KOPT-K1 (cell line): ENCODE results near the gene KCNMA1.

Experiments
- H3K27ac ChIP-seq: fragments of 200-600 bp; sonication (generic); 2 replicates; pipeline ENCODE4 v1.5.1; 2016; ENCODE audit warnings: antibody characterized with exemption, mild to moderate bottlenecking, low read depth, low read length; ENCODE audit not compliant: poor library complexity, severe bottlenecking
- H3K36me3 ChIP-seq: fragments of 200-600 bp; sonication (generic); 2 replicates; pipeline ENCODE4 v1.5.1; 2017; ENCODE audit warnings: antibody characterized with exemption, mild to moderate bottlenecking, low read length, moderate library complexity; ENCODE audit not compliant: insufficient read depth
- H3K9me3 ChIP-seq: fragments of 200-600 bp; sonication (generic); 2 replicates; pipeline ENCODE4 v1.5.1; 2017; ENCODE audit warnings: antibody characterized with exemption, low read length, mild to moderate bottlenecking; ENCODE audit not compliant: insufficient read depth, poor library complexity, severe bottlenecking

The KCNMA1 gene

DNA sequence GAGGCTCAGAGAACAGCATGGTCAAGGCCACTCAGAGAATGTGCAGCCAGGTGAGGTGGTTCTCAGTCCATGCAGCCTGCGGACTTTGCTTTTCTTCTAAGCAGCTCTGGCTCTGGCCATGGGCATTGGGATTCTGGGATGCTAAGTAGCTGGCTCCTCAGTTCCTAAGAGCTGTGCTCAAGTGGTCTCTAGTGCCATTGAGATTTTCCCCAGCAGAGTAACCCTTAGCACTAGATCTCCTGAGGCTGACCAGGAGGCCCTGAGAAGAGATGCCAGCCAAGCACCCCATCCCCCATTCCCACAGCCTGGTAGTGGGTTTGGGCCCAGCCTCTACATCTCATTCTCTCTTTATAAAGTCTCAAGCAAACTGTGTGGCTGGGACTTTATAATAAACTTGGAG lies 77.1 kb downstream of the KCNMA1 start:
- no peak overlapping the region for H3K27ac ChIP-seq
- H3K36me3 ChIP-seq: no peaks in the 10 kb centered on the region
- H3K9me3 ChIP-seq: no peaks in the 10 kb centered on the region

DNA sequence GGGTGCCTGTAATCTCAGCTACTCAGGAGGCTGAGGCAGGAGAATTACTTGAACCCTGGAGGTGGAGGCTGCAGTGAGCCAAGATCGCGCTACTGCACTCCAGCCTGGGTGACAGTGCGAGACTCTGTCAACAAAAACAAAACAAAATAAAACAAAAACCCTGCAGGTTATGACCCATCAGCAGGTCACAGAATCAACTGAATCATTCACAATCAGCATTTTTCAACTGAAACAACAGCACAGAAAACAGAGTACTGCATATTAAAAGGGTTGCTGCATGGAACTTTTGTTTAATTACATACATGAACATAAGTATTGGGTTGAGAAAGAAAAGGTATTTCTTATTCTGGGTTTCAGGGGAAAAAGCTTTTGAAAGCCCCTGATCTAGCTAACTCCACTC lies 77.6 kb downstream of the KCNMA1 start:
- Histone ChIP-seq H3K36me3 (no peaks in the 10 kb centered on the region), H3K9me3 (no peaks in the 10 kb centered on the region), H3K27ac (no peak overlapping the region)

DNA sequence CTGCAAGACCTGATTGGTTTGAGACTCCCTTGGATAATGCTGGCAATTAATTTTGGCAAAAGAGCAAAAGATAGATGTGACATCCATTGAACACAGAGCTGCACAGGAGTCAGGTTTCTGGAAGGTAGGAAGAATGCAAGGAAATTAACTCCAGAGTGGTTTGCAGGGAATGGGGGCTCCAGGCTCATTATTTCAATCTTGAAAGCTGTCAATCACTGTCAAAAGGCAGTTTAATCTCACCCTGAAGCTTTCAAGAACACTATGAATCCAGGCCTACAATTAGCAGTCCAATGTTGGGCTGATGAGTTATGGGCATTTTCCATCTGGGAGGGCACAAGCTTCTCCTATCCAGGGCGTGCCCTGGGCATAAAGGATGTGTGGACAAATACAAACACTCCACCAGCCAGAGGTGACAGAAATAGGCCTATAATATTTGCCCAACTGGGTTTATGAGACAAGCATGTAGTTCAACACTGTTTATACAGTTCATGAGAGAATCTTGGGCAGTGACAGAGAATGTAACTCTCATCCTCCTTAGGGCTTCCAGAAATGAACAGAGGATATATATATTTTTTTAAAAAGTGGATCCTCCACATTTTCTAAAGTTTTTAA lies 80.5 kb downstream of the KCNMA1 start:
- no peaks in the 10 kb centered on the region for H3K9me3 ChIP-seq
- no peak overlapping the region for H3K27ac ChIP-seq
- H3K36me3 ChIP-seq: no peaks in the 10 kb centered on the region

DNA sequence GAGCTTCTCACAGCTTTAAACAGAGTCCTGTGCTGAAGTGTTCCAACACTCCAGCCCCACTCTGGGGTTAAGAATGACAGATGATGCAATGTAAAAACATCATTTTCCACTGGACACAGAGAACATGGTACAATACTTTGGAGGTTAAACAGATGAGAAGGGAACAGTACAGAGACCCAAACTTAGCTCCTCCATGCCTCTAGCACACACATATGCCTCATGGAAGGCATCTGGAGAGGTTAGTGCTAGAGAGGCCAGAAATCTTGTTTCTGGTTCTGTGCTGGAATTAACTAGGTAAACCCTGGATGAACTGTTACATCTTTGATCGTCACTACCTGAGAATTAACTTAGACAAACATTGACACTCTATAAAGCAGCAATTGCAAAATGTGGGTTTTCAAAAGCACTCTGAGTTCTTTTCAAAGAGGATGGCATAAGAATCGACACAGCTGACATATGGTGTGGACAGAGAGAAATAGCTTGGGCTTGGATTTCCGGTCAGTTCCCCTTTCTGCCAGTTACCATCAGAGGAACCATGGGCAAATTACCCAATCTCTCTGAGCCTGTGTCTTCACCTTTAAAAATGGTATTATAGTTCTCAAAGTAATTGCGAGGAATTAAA lies 81.9 kb downstream of the KCNMA1 start:
- H3K36me3 ChIP-seq: no peaks in the 10 kb centered on the region
- H3K9me3 ChIP-seq: no peaks in the 10 kb centered on the region
- no peak overlapping the region for H3K27ac ChIP-seq

DNA sequence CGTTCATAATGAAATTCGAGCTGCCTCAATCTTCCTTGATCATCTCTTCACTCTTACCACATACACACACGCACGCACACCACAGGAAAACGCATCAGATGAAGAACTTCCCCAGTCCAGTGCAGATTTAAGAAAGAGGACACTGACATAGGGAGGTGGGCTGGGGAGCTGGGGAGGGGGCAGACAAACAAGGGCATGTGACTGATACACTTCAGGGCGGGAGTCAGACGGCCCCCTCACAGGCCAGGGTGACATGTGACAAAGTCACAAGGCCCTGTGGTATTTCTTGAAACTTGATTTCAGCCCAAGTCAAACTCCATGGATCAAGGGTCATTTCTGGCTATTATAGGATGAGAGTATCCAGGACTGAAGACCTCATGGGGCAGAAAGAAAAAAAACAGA lies 82.6 kb downstream of the KCNMA1 start:
- Histone ChIP-seq H3K9me3 (no peaks in the 10 kb centered on the region), H3K36me3 (no peaks in the 10 kb centered on the region), H3K27ac (no peak overlapping the region)

DNA sequence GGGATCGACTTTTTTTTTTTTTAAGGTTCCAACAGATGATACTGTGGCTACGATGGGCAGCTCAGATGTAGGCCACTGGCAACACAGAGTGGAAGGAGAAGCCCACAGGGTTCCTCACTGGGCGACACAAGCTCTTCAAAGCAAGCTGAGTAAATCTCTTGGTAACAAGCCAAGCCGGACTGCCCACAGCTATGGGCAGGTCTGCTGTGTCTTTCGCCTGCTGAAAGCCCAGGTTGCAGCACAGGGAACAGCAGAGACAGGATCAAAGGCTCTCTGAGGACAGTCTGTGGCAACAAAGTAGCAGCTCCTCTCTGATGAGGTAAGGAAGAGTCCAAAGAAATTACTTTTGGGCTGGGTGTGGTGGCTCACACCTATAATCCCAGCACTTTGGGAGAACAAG lies 83.6 kb downstream of the KCNMA1 start:
- H3K9me3 ChIP-seq: no peaks in the 10 kb centered on the region
- H3K36me3 ChIP-seq: no peaks in the 10 kb centered on the region
- H3K27ac ChIP-seq: no peak overlapping the region

DNA sequence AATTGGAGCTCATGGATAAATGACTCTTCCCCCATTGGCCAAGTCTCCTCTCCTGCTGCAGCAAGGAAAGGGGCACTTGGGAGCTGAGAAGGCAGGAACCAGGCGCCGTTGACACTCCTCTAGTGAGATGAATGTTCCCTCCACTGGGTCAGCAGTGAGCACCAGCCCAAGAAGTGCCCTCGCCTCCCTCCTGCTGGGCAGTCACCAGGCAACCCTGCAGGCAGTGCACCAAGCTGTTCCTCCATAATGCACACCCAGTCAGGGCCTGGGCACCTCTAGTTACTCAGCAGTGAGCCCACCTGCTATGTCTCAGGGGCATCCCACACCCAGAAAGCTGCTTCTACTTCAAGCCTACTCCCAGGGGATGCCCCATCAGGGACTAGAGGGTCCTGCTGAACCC lies 84.3 kb downstream of the KCNMA1 start:
- Histone ChIP-seq H3K9me3 (no peaks in the 10 kb centered on the region), H3K36me3 (no peaks in the 10 kb centered on the region), H3K27ac (no peak overlapping the region)

DNA sequence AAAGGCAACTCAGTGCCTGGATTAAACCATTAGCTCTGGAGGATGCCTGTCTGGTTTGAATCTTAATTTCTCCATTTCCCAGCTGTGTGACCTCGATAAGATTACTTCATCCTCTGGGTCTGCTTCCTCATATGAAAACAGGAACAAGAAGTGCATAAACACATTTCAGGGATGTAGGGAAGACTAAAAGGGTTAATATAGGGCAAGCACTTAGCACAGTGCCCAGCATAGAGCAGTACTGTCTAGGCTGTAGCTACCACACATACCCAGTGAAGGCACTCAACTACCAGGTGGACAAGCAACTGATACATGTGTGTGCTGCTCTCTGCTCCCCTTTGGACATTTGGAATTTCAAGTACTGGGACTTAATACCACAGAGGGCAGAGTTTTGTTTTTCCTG lies 85.4 kb downstream of the KCNMA1 start:
- Histone ChIP-seq H3K9me3 (no peaks in the 10 kb centered on the region), H3K36me3 (no peaks in the 10 kb centered on the region), H3K27ac (no peak overlapping the region)

DNA sequence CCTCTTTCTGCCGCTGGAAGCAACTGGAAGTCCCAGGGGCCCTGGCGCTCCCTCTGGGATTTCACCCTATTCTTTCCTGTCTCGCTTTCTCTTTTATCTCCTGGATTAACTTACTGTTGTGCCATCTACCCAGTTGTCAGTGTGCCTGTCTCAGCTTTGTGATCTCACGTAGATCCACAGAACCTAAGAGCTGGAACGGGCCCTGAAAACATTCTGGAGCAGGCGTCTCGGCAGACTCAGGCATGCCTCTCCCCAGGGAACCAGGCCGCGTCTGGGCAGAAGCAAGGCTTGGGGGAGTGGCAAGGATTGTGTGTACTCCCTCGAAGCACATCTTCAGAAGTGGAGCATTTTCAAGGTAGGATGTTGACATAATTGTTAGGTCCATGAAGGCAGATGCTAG lies 87.2 kb downstream of the KCNMA1 start:
- Histone ChIP-seq H3K9me3 (no peaks in the 10 kb centered on the region), H3K27ac (no peak overlapping the region), H3K36me3 (no peaks in the 10 kb centered on the region)

DNA sequence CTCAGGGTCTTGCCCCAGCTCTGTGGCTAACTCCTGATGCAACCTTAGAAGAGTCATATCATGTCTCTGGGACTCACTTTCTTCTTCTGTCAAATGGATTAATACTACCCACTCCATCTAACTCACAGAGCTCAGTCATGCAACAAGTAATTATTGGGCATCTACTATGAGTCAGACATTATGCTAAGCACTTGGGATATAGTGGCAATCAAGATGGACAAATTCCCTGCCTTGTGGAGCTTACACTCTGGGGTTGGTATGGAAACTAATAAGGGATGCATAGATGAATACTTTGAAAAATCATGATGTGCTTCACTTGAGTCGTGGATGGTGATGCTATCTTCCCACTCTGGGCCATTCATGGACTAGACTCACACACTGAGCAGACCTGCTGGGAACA lies 88.9 kb downstream of the KCNMA1 start:
- Histone ChIP-seq H3K36me3 (no peaks in the 10 kb centered on the region), H3K9me3 (no peaks in the 10 kb centered on the region), H3K27ac (no peak overlapping the region)

DNA sequence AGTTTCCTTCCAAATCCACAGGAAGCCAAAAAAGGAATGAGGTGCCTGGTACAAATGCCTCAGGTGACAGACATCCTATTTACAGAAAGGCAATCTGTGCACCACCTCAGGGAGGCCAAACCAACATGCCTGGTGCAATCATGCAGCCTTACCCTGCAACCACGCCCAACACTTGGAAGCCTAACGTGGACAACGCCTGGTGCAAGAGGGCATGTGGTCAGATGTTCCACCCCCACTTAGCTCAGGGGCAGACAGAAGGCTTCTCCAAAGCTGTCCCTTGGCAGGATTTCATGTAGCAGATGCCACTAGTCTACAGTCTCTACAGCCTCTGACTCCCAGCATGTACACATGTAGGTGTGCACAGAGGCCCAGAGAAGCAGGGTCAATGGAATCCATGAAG lies 89.5 kb downstream of the KCNMA1 start:
- no peak overlapping the region for H3K27ac ChIP-seq
- H3K36me3 ChIP-seq: no peaks in the 10 kb centered on the region
- no peaks in the 10 kb centered on the region for H3K9me3 ChIP-seq

DNA sequence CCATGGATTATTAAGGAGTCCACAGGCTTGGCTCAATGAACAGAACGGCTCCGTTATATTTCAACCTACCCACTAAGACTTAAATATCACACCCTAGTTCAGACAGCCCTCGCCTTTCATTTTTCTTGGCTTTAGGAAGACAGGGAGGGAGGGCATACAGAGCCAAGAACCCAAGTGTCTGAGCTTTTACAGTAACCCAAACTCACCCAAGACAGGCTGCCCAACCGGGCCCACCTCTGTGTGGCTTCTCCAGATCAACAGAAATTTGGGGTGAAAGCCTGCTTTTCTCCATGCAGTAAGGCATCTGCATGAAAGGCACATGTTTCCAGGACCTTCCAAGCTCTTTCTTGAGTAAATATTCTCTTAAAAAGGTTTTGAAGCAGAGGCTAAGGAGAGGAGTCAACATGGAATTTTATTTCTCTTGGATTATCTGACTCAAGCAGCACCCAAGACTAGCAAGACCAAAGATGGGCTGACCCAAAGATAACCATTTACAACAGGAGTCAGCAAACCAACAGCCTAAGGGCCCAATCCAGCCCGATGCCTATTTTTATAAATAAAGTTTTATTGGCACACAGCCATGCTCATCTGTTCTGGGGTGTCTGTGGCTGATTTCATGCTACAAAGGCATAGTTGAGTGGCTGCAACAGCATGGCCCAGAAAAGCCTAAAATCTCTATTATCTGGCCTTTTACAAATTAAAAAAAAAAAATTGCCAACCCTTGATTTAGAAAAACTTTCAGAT lies 90.1 kb downstream of the KCNMA1 start:
- Histone ChIP-seq H3K27ac (no peak overlapping the region), H3K9me3 (no peaks in the 10 kb centered on the region), H3K36me3 (no peaks in the 10 kb centered on the region)

DNA sequence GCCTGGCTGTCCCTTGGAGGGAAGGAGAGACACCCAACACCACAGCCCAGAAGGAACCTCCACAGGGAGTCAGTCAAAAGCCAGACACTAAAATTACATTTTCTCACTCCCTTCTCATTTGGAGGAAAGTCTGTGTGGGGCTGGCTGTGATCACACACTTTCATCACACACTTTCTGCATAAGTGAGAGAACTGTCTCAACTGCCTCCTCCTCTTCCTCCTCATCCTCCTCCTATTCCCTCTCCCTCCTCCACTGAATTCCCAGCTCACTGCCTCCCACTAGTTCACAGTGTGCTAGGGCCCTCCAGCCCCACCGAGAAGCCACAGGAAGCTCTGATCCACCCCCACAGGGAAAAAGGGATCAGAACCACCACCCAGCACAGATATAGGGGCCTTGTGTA lies 91.6 kb downstream of the KCNMA1 start:
- no peak overlapping the region for H3K27ac ChIP-seq
- no peaks in the 10 kb centered on the region for H3K36me3 ChIP-seq
- H3K9me3 ChIP-seq: no peaks in the 10 kb centered on the region

DNA sequence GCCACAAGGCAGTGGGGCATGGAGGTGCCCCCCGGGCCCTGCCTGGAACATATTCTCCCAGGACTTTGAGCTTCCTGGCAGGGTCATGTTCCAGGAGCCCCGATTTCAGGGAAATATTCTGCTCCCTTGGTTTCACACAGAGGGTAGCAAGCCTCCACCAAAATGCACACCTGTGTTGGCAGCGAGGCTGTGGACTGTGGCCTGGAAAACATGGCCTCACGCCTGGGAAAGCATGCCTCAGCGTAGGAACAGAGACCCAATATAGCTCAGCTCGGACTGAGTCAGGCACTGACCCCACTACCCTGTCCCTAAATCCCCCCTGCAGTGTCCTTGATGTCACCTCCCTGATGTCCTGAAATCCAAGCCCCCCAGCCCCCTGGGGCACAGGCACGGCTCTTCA lies 92.0 kb downstream of the KCNMA1 start:
- H3K9me3 ChIP-seq: peaks cover 3% of the 10 kb centered on the region
- no peak overlapping the region for H3K27ac ChIP-seq
- no peaks in the 10 kb centered on the region for H3K36me3 ChIP-seq

DNA sequence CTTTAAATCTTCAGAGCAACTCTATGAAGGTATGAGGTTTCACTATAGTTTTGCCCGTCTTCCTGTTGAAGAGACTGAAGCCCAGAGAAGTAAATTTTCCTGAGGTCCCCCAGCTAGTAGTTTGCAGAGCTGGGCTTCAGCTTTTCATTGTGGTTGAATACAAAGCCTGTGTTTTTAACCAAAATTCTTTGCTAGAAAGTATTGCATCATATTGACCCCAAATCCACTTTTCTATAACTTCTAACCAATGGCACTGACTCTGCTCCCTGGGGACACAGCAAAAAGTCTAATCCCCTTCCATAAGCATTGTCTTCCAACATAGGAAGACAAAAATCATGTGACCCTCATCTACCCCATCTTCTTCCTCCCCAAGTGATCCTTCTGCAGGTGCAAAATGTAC lies 93.0 kb downstream of the KCNMA1 start:
- no peak overlapping the region for H3K27ac ChIP-seq
- peaks cover 3% of the 10 kb centered on the region for H3K9me3 ChIP-seq
- H3K36me3 ChIP-seq: no peaks in the 10 kb centered on the region
